Measurements from ENCODE around the gene ZNF445.
"Not testable (repeated sequence)": the region's sequence is repeated elsewhere in the genome, so short reads cannot be mapped to it uniquely, and the experiment has no call there.

The ZNF445 gene

GRCh38 chr3:44409640-44410410 lies 67.6 kb downstream of the ZNF445 start:
- no peak overlapping the region for H3K9ac ChIP-seq (ENCODE audit: low read length)
- no peaks in the 10 kb centered on the region for H3K4me1 ChIP-seq (ENCODE audit: control insufficient read depth, insufficient read depth, low read length)
- H3K27me3 ChIP-seq (ENCODE audit: control insufficient read depth, insufficient read depth, low read length): no peaks in the 10 kb centered on the region
- H3K27ac ChIP-seq (ENCODE audit: low read depth, low read length): no peak overlapping the region
- H3K4me3 ChIP-seq (ENCODE audit: low read length): no peak overlapping the region
- no peaks in the 10 kb centered on the region for H3K36me3 ChIP-seq (ENCODE audit: control insufficient read depth, insufficient read depth, low read length)

GRCh38 chr3:44402548-44402947 lies 74.9 kb downstream of the ZNF445 start:
- Histone ChIP-seq H3K4me3 (ENCODE audit: low read length) (no peak overlapping the region), H3K27ac (ENCODE audit: low read depth, low read length) (no peak overlapping the region), H3K9ac (ENCODE audit: low read length) (no peak overlapping the region), H3K4me1 (ENCODE audit: control insufficient read depth, insufficient read depth, low read length) (no peaks in the 10 kb centered on the region), H3K36me3 (ENCODE audit: control insufficient read depth, insufficient read depth, low read length) (peaks cover 4% of the 10 kb centered on the region), H3K27me3 (ENCODE audit: control insufficient read depth, insufficient read depth, low read length) (no peaks in the 10 kb centered on the region)

- Histone ChIP-seq H3K27ac (ENCODE audit: low read depth, low read length) (no peak overlapping the region), H3K4me1 (ENCODE audit: control insufficient read depth, insufficient read depth, low read length) (no peaks in the 10 kb centered on the region)
Observed at GRCh38 chr3:44400771-44401170, 76.7 kb downstream of the ZNF445 start.

GRCh38 chr3:44398853-44399252 lies 78.6 kb downstream of the ZNF445 start:
- no peaks in the 10 kb centered on the region for H3K4me1 ChIP-seq (ENCODE audit: control insufficient read depth, insufficient read depth, low read length)
- H3K9ac ChIP-seq (ENCODE audit: low read length): no peak overlapping the region
- H3K27ac ChIP-seq (ENCODE audit: low read depth, low read length): no peak overlapping the region
- no peak overlapping the region for H3K4me3 ChIP-seq (ENCODE audit: low read length)
- peaks cover 4% of the 10 kb centered on the region for H3K36me3 ChIP-seq (ENCODE audit: control insufficient read depth, insufficient read depth, low read length)
- no peaks in the 10 kb centered on the region for H3K27me3 ChIP-seq (ENCODE audit: control insufficient read depth, insufficient read depth, low read length)

More at GRCh38 chr3:44400771-44401170, 76.7 kb downstream of the ZNF445 start:
- H3K27me3 ChIP-seq (ENCODE audit: control insufficient read depth, insufficient read depth, low read length): no peaks in the 10 kb centered on the region
- H3K36me3 ChIP-seq (ENCODE audit: control insufficient read depth, insufficient read depth, low read length): peaks cover 4% of the 10 kb centered on the region
- no peak overlapping the region for H3K4me3 ChIP-seq (ENCODE audit: low read length)
- no peak overlapping the region for H3K9ac ChIP-seq (ENCODE audit: low read length)

GRCh38 chr3:44398271-44398670 lies 79.2 kb downstream of the ZNF445 start:
- H3K4me1 ChIP-seq (ENCODE audit: control insufficient read depth, insufficient read depth, low read length); H3K9ac ChIP-seq (ENCODE audit: low read length); H3K27me3 ChIP-seq (ENCODE audit: control insufficient read depth, insufficient read depth, low read length): not testable (repeated sequence)

GRCh38 chr3:44396200-44397171 lies 81.0 kb downstream of the ZNF445 start:
- no peaks in the 10 kb centered on the region for H3K27me3 ChIP-seq (ENCODE audit: control insufficient read depth, insufficient read depth, low read length)
- H3K4me3 ChIP-seq (ENCODE audit: low read length): no peak overlapping the region
- no peak overlapping the region for H3K9ac ChIP-seq (ENCODE audit: low read length)
- H3K36me3 ChIP-seq (ENCODE audit: control insufficient read depth, insufficient read depth, low read length): peaks cover 2% of the 10 kb centered on the region
- no peaks in the 10 kb centered on the region for H3K4me1 ChIP-seq (ENCODE audit: control insufficient read depth, insufficient read depth, low read length)
- no peak overlapping the region for H3K27ac ChIP-seq (ENCODE audit: low read depth, low read length)

More at GRCh38 chr3:44398271-44398670, 79.2 kb downstream of the ZNF445 start:
- H3K36me3 ChIP-seq (ENCODE audit: control insufficient read depth, insufficient read depth, low read length); H3K4me3 ChIP-seq (ENCODE audit: low read length); H3K27ac ChIP-seq (ENCODE audit: low read depth, low read length): not testable (repeated sequence)

GRCh38 chr3:44395714-44396113 lies 81.8 kb downstream of the ZNF445 start:
- Histone ChIP-seq H3K9ac (ENCODE audit: low read length) (no peak overlapping the region), H3K4me3 (ENCODE audit: low read length) (no peak overlapping the region), H3K36me3 (ENCODE audit: control insufficient read depth, insufficient read depth, low read length) (no peaks in the 10 kb centered on the region), H3K27ac (ENCODE audit: low read depth, low read length) (no peak overlapping the region), H3K4me1 (ENCODE audit: control insufficient read depth, insufficient read depth, low read length) (no peaks in the 10 kb centered on the region), H3K27me3 (ENCODE audit: control insufficient read depth, insufficient read depth, low read length) (no peaks in the 10 kb centered on the region)

GRCh38 chr3:44392489-44392888 lies 85.0 kb downstream of the ZNF445 start:
- no peaks in the 10 kb centered on the region for H3K36me3 ChIP-seq (ENCODE audit: control insufficient read depth, insufficient read depth, low read length)
- no peaks in the 10 kb centered on the region for H3K27me3 ChIP-seq (ENCODE audit: control insufficient read depth, insufficient read depth, low read length)
- no peak overlapping the region for H3K9ac ChIP-seq (ENCODE audit: low read length)
- H3K4me3 ChIP-seq (ENCODE audit: low read length): no peak overlapping the region
- H3K27ac ChIP-seq (ENCODE audit: low read depth, low read length): no peak overlapping the region
- no peaks in the 10 kb centered on the region for H3K4me1 ChIP-seq (ENCODE audit: control insufficient read depth, insufficient read depth, low read length)

- no peaks in the 10 kb centered on the region for H3K36me3 ChIP-seq (ENCODE audit: control insufficient read depth, insufficient read depth, low read length)
- H3K27me3 ChIP-seq (ENCODE audit: control insufficient read depth, insufficient read depth, low read length): no peaks in the 10 kb centered on the region
- no peak overlapping the region for H3K27ac ChIP-seq (ENCODE audit: low read depth, low read length)
- H3K4me3 ChIP-seq (ENCODE audit: low read length): no peak overlapping the region
- H3K4me1 ChIP-seq (ENCODE audit: control insufficient read depth, insufficient read depth, low read length): no peaks in the 10 kb centered on the region
- H3K9ac ChIP-seq (ENCODE audit: low read length): no peak overlapping the region
Observed at GRCh38 chr3:44387404-44387803, 90.1 kb downstream of the ZNF445 start.

Data from rectal smooth muscle tissue (tissue), 1 donor.